ENCODE measurements around the gene C6orf47. TPM values are rescaled to one million over a fixed set of nuclear protein-coding genes. Genes with fewer than 3 reads are reported as not detected.

The C6orf47 gene
- total RNA-seq, 2 donors from 2014 or later: 14.0 to 14.9 TPM

DNA sequence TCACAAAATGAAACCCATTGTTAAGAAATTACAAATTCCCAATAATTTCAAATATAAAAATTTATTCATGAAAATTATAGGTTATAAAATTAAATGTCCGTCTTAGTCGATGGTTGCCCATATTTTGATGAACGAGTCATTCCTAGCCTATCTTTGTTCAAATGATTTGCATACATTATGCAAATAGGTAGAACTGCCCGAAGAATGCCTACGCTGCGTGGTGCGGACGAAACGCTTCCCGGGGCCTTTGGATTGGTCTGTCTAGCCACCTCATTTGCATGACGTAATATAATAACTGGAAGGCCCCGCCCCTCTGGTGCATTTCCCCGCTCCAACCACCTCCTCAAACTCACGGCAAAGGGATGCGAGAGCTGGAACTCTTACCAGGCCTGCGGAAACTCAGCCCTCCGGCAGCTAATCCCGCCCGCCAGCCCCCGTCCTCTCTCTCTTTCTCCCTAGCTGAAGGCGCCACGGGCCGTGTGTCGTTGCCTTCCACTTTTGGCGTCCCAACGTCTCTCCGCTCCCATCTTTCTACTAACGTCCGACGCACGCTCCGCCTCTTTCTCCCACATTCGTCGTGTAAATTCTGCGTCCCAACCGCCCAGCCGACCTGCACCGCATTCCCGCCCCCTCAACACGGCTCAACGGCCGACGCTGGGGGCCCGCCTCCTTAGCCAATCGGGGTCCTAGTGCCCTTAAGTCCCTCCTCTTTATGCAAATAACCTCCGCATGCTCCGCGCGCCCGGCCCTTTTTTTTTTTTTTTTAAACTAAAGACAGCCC, 40.6 kb downstream of the C6orf47 start:
- Histone ChIP-seq H3K36me3 (ENCODE audit: control insufficient read depth, insufficient read depth, low read length) (peaks cover 31% of the 10 kb centered on the region), H3K9ac (ENCODE audit: extremely low read depth, low read length, poor library complexity, severe bottlenecking) (peak overlapping the region; percentile 82), H3K4me1 (ENCODE audit: control insufficient read depth, insufficient read depth, low read length) (no peaks in the 10 kb centered on the region), H3K4me3 (ENCODE audit: low read length) (peak overlapping the region; percentile 78), H3K9me3 (ENCODE audit: control insufficient read depth, low read length) (no peaks in the 10 kb centered on the region), H3K27me3 (ENCODE audit: control insufficient read depth, insufficient read depth, low read length, poor library complexity, severe bottlenecking) (no peaks in the 10 kb centered on the region), H3K27ac (ENCODE audit: low read depth, low read length) (peak overlapping the region; percentile 100)
- TF ChIP-seq, protein P1, sequence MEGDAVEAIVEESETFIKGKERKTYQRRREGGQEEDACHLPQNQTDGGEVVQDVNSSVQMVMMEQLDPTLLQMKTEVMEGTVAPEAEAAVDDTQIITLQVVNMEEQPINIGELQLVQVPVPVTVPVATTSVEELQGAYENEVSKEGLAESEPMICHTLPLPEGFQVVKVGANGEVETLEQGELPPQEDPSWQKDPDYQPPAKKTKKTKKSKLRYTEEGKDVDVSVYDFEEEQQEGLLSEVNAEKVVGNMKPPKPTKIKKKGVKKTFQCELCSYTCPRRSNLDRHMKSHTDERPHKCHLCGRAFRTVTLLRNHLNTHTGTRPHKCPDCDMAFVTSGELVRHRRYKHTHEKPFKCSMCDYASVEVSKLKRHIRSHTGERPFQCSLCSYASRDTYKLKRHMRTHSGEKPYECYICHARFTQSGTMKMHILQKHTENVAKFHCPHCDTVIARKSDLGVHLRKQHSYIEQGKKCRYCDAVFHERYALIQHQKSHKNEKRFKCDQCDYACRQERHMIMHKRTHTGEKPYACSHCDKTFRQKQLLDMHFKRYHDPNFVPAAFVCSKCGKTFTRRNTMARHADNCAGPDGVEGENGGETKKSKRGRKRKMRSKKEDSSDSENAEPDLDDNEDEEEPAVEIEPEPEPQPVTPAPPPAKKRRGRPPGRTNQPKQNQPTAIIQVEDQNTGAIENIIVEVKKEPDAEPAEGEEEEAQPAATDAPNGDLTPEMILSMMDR (conservative IDR thresholded peaks at IDR 0.05): no peak
- H3K27me3 Mint-ChIP-seq (ENCODE audit: insufficient read depth): no peaks in the 10 kb centered on the region
- peaks cover 22% of the 10 kb centered on the region for H3K4me1 Mint-ChIP-seq
- peaks cover 35% of the 10 kb centered on the region for H3K36me3 Mint-ChIP-seq (ENCODE audit: low read depth)
- peak overlapping the region; percentile 99 for H3K27ac Mint-ChIP-seq
- H3K4me3 Mint-ChIP-seq: peak overlapping the region; percentile 89
- DNase-seq: peak; percentile 99
- H3K9me3 Mint-ChIP-seq: no peaks in the 10 kb centered on the region
- WGBS, 2 experiments (ENCODE audit: insufficient coverage in 1 of 2, insufficient read length in 1 of 2): 1% methylated on average over 20 to 50 of the region's 50 CpGs

DNA sequence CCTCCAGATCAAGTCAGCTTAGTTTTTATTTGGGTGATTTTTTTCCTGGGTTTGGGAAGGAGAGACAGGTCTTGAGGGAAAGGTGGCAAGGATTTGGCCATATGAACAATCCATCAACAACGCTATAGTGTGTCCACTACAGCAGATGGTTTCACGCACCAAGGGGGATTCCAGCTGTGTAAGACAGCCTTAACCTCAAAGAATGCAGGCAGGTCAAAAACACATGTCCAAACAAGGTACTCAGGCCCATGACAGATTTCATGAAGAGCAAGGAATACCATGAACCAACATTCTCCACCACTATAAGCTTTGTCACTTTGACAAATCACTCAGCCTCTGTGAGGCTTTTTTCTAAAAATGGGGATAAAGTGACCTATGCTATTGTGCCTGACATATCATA, 43.6 kb downstream of the C6orf47 start:
- Histone ChIP-seq H3K36me3 (ENCODE audit: control insufficient read depth, insufficient read depth, low read length) (peaks cover 1% of the 10 kb centered on the region), H3K9ac (ENCODE audit: extremely low read depth, low read length, poor library complexity, severe bottlenecking) (no peak overlapping the region), H3K4me3 (ENCODE audit: low read length) (no peak overlapping the region), H3K9me3 (ENCODE audit: control insufficient read depth, low read length) (no peaks in the 10 kb centered on the region), H3K27ac (ENCODE audit: low read depth, low read length) (no peak overlapping the region), H3K27me3 (ENCODE audit: control insufficient read depth, insufficient read depth, low read length, poor library complexity, severe bottlenecking) (no peaks in the 10 kb centered on the region), H3K4me1 (ENCODE audit: control insufficient read depth, insufficient read depth, low read length) (no peaks in the 10 kb centered on the region)
- no peak overlapping the region for H3K27ac Mint-ChIP-seq
- H3K9me3 Mint-ChIP-seq: no peaks in the 10 kb centered on the region
- H3K27me3 Mint-ChIP-seq (ENCODE audit: insufficient read depth): no peaks in the 10 kb centered on the region
- TF ChIP-seq, protein P1 (conservative IDR thresholded peaks at IDR 0.05): no peak
- no peak for DNase-seq
- no peak overlapping the region for H3K4me3 Mint-ChIP-seq
- H3K4me1 Mint-ChIP-seq: peaks cover 16% of the 10 kb centered on the region
- WGBS, 2 experiments (ENCODE audit: insufficient coverage in 1 of 2, insufficient read length in 1 of 2): 90% methylated on average over 2 of the region's 2 CpGs
- peaks cover 6% of the 10 kb centered on the region for H3K36me3 Mint-ChIP-seq (ENCODE audit: low read depth)

DNA sequence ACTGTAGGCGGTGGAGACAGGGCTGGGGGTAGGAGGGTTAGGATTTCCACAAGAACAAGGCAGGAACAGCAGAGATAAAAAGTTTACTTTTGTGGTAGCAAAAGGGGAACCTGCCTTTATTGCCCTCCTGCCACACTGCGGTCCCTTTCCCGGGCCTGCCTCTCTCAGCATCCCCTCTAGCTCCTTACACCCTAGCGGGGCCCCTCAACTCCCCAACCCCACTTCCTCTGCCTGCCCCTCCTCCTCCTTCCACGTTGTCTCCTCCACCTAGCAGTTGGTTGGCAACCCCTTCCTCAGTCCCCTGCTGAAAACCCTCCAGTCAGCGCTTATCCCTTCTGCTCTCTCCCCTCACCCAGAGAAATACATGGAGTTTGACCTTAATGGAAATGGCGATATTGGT, 44.8 kb downstream of the C6orf47 start:
- Mint-ChIP-seq H3K4me1 (peaks cover 16% of the 10 kb centered on the region), H3K27me3 (ENCODE audit: insufficient read depth) (no peaks in the 10 kb centered on the region), H3K27ac (peak overlapping the region; percentile 29), H3K4me3 (no peak overlapping the region), H3K36me3 (ENCODE audit: low read depth) (no peaks in the 10 kb centered on the region), H3K9me3 (no peaks in the 10 kb centered on the region)
- H3K4me3 ChIP-seq (ENCODE audit: low read length): no peak overlapping the region
- no peaks in the 10 kb centered on the region for H3K4me1 ChIP-seq (ENCODE audit: control insufficient read depth, insufficient read depth, low read length)
- H3K36me3 ChIP-seq (ENCODE audit: control insufficient read depth, insufficient read depth, low read length): no peaks in the 10 kb centered on the region
- TF ChIP-seq, protein P1 (conservative IDR thresholded peaks at IDR 0.05): no peak
- H3K9ac ChIP-seq (ENCODE audit: extremely low read depth, low read length, poor library complexity, severe bottlenecking): no peak overlapping the region
- H3K9me3 ChIP-seq (ENCODE audit: control insufficient read depth, low read length): no peaks in the 10 kb centered on the region
- WGBS, 2 experiments (ENCODE audit: insufficient coverage in 1 of 2, insufficient read length in 1 of 2): 80 to 87% methylated on average over 4 to 7 of the region's 7 CpGs
- no peaks in the 10 kb centered on the region for H3K27me3 ChIP-seq (ENCODE audit: control insufficient read depth, insufficient read depth, low read length, poor library complexity, severe bottlenecking)
- no peak for DNase-seq
- H3K27ac ChIP-seq (ENCODE audit: low read depth, low read length): no peak overlapping the region
